GM21526 (cell line): ENCODE results near the gene NODAL.
A peak's percentile ranks its signal among the peaks of the same experiment; 100 is the strongest.

Experiments used
- ATAC-seq: cut with Tn5 transposase; IDR thresholded peaks from one replicate; pipeline ENCODE4 v1.9.1; 2021; ENCODE audit warnings: moderate library complexity; ENCODE audit not compliant: unreplicated experiment, low FRiP score

The NODAL gene

DNA sequence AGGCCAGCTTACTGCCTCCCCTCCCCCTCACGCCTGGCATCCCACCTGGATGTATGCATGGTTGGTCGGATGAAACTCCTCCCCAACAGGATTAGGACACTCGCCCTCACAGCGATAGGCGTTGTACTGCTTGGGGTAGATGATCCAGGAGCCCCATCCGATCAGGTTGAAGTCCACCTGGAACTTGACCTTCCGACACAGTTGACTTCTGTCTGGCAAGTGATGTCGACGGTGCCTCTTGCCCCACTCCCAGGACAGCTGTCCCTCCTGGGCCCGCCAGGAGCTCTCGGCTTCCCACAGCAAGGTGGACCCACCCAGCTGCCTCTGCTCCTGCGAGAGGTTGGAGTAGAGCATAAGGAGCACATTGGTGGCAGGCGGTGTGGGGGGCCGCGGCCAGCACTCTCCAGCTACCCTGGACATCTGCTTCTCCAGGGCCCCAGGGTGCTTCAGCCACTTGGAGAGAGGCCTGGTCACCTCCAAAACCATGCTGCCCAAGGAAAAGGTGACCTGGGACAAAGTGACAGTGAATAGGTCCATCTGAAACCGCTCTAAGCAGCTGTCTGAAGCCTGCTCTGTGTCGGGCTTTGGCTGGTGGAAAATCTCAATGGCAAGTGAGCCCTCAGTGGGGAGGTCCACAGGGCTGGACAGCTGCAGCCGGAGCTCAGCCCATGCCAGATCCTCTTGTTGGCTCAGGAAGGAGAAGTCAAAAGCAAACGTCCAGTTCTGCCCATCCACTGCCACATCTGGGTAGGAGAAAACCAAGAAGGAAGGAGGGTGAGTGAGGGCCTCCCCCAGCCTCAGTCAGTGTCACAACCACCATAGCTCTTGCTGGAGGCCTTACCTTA is 6.0 kb downstream of the NODAL start:
- no peak for ATAC-seq

- no peak for ATAC-seq
Observed at GRCh38 chr10:70433581-70434280, 7.8 kb downstream of the NODAL start.

- no peak for ATAC-seq
Observed at GRCh38 chr10:70432561-70433263, 8.8 kb downstream of the NODAL start.

- ATAC-seq: no peak
Observed at GRCh38 chr10:70432101-70432500, 9.4 kb downstream of the NODAL start.

GRCh38 chr10:70430493-70431445 is 10.7 kb downstream of the NODAL start:
- no peak for ATAC-seq

- no peak for ATAC-seq
Observed at GRCh38 chr10:70426823-70427222, 14.7 kb downstream of the NODAL start.

DNA sequence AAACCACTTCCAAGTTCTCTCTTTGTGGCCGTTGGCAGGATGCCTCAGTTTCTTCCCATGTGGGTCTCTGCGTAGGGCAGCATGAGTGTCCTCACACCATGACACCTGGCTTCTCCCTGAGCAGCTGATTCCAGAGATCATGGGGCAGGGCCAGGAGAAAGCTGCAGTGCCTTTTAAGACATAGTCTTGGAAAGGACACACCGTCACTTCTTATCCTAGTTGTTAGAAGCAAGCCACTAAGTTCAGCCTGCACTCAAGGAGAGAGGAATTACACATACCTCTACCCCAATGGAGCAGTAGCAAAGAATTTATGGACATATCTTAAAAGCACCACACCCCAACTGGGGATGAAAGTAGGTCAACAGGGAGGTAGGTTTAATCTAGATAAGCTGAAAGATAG is 16.4 kb downstream of the NODAL start:
- ATAC-seq: no peak

- ATAC-seq: no peak
Observed at GRCh38 chr10:70424320-70424719, 17.2 kb downstream of the NODAL start.

DNA sequence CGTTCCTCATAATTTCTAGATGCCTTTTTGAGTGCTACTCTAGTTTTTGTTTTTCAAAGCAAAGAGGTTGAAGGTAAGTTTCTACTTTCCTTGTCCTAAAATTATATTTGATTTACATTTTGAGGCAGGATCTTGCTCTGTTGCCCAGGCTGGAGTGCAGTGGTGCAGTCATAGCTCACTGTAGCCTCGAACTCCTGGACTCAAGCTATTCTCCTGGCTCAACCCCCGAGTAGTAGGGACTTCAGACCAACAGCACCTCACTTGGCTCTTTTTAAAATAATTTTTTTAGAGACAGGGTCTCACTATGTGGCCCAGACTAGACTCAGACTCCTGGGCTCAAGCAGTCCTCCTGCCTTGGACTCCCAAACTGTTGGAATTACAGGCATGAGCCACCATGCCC is 22.8 kb downstream of the NODAL start:
- ATAC-seq: no peak

GRCh38 chr10:70418229-70418628 is 23.3 kb downstream of the NODAL start:
- no peak for ATAC-seq

- no peak for ATAC-seq
Observed at GRCh38 chr10:70417568-70417967, 23.9 kb downstream of the NODAL start.

DNA sequence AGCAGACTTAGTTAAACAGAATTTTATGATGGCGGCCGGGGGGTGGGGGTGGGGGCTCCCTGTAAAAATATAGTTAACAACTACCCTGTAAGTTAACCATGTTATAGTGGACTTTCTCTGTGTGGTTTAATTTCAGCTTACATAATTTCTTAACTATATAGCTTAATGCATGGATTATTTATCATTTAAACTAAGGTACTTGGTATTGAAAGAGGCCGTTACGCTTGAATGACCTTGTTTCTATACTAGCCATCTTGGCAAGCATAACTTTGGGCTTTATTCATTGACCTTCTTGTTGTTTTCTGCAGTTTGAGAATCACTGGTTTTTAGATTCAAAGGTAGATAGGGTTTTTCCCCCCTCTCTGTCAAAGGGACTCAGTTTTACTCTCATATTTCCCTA is 29.1 kb downstream of the NODAL start:
- no peak for ATAC-seq

DNA sequence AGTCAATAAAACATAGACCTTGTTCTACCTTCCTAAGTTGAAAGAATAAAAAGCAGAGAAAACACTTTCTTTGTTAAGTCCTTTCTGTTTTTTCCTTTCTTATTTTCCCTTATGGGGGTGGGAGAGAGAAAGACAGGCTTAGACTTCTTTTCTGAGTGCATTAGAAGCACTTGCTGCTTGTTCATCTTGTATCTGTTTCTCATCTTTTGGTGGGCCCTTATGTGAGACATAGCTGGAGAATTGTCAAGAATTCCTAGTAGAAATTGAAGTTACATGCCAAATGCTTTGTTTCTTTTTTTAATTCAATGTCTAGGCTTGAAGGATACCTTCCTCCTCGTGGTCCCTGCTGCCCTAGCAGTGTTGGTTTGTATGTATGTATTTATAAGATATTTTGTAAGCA is 30.9 kb downstream of the NODAL start:
- ATAC-seq: no peak

DNA sequence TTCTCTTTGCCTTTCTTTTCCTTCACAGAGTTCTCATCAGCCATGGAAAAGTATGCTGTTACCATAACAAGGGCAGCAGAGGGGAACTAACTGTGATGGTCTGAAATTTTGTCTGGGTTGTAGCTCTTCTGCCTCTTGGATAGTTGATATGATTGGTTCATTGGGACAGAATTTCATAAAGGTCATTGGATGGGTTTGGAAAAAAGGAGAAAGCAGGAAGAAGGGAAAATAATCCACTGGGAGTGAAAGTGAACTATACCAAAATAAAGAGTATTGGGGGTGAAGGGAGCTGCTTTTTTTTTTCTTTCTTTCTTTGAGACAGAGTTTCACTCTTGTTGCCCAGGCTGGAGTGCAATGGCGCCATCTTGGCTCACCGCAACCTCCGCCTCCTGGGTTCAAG is 31.7 kb downstream of the NODAL start:
- ATAC-seq: no peak

- ATAC-seq: peak; percentile 52
Observed at GRCh38 chr10:70405037-70405824, 36.2 kb downstream of the NODAL start.

DNA sequence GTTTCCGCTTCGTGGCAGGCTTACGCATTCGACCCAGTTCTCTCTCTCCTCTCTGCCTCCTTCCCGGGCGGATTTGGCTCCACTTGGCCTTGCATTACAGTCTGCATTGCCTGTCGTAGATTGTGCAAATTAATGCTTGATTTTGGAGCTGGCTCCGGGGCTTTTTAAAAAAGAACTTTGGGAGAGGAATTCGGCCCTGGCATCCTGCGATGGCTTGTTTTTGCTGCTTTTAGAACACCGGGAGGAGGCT is 36.8 kb downstream of the NODAL start:
- peak; percentile 1 for ATAC-seq

DNA sequence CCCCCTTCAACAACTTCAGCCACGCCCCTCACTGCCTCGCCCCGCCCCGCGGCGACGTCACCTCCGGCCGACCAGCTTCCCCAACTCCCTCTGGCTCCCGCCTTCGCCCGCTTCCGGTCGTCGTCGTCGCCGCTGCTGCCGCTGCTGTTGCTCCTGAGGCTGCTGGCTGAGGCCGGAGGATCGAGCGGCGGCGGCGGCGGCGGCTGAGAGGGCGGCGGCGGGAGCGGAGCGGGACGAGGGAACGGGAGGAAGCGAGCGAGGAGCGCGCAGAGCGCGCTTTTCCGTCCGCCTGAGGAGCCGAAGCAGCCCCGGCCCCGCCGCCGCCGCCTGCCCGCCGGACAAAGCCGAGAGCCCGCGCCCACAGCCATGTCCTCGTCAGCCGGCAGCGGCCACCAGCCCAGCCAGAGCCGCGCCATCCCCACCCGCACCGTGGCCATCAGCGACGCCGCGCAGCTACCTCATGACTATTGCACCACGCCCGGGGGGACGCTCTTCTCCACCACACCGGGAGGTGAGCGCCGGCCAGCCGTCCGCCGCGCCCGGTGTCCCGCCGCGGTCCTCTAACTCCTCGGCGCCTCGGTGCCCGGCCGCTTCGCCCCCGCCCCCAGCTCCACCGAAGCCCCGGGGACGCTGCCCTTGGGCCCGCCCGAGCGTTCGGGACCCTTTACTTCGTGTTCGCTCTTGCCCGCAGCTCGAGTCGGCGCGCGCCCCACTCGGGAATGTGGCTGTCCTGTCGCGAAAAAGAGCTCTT is 37.3 kb downstream of the NODAL start, which contains the start of gene EIF4EBP2:
Gene EIF4EBP2, plus strand, starts transcription at position 110 of the 751 bp plus-strand sequence. Its CDS starts 257 bp downstream, at position 367.
- ATAC-seq: peak; percentile 73

- no peak for ATAC-seq
Observed at GRCh38 chr10:70403483-70404035, 37.9 kb downstream of the NODAL start.

DNA sequence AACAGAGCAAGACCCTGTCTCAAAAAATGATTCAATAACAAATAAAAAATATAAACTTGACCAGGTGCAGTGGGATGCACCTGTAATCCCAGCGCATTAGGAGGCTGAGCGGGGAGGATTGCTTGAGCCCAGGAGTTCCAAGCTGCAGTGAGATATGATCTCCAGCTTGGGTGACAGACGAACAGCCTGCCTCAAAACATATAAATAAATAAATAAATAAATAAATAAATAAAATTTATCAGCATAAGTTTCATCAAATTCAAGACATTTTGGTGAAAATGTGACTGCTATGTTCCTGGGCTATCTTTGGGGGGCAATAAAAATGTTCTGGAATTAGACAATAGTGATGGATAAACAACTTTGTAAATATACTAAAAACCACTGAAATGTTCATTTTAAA is 42.3 kb downstream of the NODAL start:
- ATAC-seq: no peak
